HG03108 (cell line): ENCODE results near the gene EIF4E2.
"Not testable (repeated sequence)": the region's sequence is repeated elsewhere in the genome, so short reads cannot be mapped to it uniquely, and the experiment has no call there.

Experiments used
- ATAC-seq: cut with Tn5 transposase; IDR thresholded peaks from one replicate; pipeline ENCODE4 v1.9.1; 2021; ENCODE audit warnings: moderate library complexity; ENCODE audit not compliant: unreplicated experiment

EIF4E2 gene

GRCh38 chr2:232521959-232522622, 28.4 kb upstream of the EIF4E2 start:
- ATAC-seq, result no peak

- no peak for ATAC-seq
Observed at GRCh38 chr2:232522623-232523401, 27.7 kb upstream of the EIF4E2 start.

- ATAC-seq, result no peak
Observed at GRCh38 chr2:232523402-232523681, 27.1 kb upstream of the EIF4E2 start.

- ATAC-seq, result no peak
Observed at GRCh38 chr2:232523682-232524597, 26.5 kb upstream of the EIF4E2 start.

- ATAC-seq, result no peak
Observed at GRCh38 chr2:232524771-232525170, 25.7 kb upstream of the EIF4E2 start.

GRCh38 chr2:232525199-232525598, 25.3 kb upstream of the EIF4E2 start:
- no peak for ATAC-seq

- no peak for ATAC-seq
Observed at GRCh38 chr2:232525791-232526371, 24.6 kb upstream of the EIF4E2 start, which contains the start of gene CHRND. CHRND (plus strand) TSS chr2:232526160; CDS start chr2:232526216, 56 bp downstream.

- no peak for ATAC-seq
Observed at GRCh38 chr2:232526372-232526941, 24.0 kb upstream of the EIF4E2 start.

- no peak for ATAC-seq
Observed at GRCh38 chr2:232527905-232528470, 22.5 kb upstream of the EIF4E2 start.

GRCh38 chr2:232528746-232529460, 21.6 kb upstream of the EIF4E2 start:
- no peak for ATAC-seq

GRCh38 chr2:232529806-232530547, 20.5 kb upstream of the EIF4E2 start:
- ATAC-seq, result no peak

- no peak for ATAC-seq
Observed at GRCh38 chr2:232530626-232531260, 19.7 kb upstream of the EIF4E2 start.

- ATAC-seq, result no peak
Observed at GRCh38 chr2:232532419-232532818, 18.1 kb upstream of the EIF4E2 start.

- not testable (repeated sequence) for ATAC-seq
Observed at GRCh38 chr2:232532821-232533220, 17.7 kb upstream of the EIF4E2 start.

GRCh38 chr2:232533944-232534710, 16.4 kb upstream of the EIF4E2 start:
- ATAC-seq, result no peak

GRCh38 chr2:232534940-232535651, 15.4 kb upstream of the EIF4E2 start:
- no peak for ATAC-seq
